HG02943 (cell line): ENCODE data around the gene FLG2.

Experiments used
- ATAC-seq: cut with Tn5 transposase; IDR thresholded peaks from one replicate; pipeline ENCODE4 v1.9.1; 2021; ENCODE audit warnings: mild to moderate bottlenecking, low read depth, moderate library complexity; ENCODE audit not compliant: unreplicated experiment

The FLG2 gene

DNA sequence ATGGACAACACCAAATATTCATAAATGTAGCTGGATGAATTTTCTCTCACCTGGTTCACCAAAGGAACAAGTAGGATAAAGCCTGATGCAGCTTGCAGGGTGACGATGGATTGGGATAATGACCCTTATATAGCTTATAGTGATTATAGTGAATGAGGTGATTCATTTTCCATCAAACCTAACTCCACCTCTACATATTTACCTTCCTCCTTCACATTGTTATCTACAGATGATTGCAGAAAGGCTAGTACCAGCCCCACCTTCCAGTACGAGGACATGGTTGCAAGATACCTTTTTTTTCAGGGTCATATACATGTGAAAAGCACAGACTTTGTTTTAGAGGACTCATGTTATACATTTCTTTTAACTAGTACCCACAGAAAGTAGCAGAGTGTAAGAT is at the start of gene FLG2:
Gene FLG2 (minus strand): TSS at position 101 of the 400 bp plus-strand sequence. CDS start 1,122 bp downstream, outside the sequence.
- no peak for ATAC-seq

DNA sequence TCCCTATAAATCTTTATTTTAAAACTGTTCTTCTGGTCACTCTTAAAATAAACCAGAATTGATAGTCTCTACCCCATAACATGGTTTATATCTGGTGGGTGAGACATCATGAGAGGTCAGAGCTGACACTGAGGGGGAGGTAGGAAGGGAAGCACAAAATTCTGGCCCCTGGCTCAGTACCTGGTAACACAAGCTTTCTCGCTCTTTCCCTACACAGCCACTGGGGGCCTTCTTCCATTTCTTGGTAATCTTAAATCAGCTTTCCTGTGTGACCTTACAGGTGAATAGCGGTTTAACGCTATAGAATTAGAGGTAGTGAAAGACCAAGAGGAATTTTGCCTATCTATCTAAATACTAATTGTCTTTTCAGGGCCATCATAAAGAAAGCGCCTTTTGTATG is 48.9 kb upstream of the FLG2 start:
- ATAC-seq = no peak

DNA sequence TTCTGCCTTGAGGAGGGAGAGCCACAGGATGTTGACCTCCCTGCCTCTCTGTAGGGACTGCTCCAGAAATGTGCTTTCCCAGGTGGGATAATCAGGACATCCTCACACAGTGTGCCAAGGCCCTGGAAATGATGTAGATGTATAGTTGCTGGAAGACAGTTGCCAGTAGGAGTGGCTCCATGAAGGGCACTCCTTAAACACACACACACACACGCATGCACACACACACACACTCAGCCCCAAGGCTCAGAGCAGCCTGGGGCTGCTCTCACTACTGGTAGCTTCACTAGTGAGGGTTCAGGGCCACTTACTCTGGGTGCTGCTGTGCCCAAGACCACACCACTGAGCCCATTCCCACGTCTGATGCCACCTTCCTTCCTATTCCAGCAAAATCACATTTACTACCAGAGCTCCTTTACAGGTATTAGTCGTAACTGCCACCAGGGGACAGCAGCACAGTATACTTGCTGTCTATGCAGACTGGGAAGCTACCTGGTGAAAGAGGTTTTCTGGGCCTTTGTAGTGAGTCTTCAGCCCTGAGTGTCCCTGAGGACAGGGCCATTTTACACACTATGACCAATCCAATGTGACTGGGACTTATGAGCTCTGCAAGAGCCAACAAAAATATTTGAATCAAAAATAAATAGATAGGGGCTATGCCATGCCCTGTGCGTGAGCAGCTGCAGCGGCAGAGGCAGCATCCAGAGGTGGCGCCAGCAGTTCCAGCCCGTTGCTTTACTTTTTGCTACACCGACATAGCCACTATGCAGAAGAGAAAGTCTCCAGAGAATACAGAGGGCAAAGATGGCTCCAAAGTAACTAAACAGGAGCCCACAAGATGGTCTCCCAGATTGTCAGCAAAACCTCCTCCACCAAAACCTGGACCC is 39.2 kb upstream of the FLG2 start:
- ATAC-seq = no peak

DNA sequence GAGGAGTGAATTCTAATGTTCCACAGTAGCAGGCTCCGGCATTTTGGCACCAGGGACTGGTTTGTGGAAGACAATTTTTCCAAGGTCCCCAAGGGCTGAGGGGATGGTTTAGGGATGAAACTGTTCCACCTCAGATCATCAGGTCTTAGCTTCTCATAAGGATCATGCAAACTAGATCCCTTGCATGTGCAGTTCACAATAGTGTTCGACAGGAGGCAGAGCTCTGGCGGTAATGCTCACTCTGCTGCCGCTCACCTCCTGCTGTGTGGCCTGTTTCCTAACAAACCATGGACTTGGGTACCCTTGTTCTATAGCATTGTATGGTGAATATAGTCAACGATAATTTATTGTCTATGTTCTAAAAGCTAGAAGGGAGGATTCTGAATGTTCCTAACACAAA is 37.7 kb upstream of the FLG2 start:
- no peak for ATAC-seq

DNA sequence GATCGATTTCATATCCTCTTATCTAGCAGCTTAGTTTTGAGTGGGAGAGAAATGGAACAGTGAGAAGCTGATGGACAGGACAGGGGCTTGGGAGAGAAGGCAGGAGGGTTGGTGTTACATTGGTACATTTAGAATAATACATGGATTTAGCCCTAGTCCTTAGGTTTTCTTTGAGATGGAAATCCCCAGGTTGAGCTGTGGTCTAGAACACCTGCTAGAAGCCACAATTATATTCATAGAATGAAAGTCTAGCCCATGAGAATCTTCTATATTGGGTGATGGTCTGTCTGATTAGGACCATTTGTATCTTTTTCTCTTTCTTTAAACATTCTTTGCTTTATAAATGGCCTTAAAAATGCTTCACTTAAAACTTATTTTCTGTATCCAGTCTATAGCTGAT is 34.3 kb upstream of the FLG2 start:
- no peak for ATAC-seq

DNA sequence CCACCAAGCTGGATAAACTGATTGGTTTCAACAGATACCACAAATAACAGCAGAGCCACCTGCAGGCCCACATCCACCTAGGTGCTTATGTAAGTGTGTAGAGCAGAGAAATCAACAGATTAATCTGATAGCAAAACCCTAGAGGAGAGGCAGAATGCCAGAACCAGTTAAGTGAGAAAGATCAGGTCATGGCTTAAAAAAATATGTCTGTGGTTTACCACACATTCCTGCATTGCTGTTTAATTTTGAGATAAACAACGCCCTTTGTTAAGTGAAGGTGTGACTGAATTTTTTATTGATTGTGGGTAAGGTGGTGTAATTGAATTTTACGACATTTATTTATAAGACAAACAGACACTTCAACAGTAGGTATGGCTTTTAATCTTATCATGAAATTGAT is 33.1 kb upstream of the FLG2 start:
- no peak for ATAC-seq

DNA sequence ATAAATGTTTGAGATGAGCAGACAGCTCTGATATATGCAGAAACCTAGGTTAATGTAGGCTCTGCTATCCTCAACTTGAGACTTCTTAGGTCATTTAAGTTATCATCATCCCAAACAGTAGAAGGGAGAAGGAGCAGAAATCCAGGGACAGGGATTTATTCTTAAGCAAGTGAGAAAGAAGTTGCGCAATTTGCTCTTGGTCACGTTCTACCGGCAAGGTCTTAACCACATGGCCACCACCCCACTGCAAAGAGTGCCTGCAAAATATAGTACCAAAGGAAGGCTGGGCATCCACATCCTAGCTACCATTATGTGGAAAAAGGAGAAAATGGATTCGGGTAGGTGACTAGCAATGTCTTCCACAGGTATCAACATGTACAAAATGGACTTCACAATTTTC is 29.1 kb upstream of the FLG2 start:
- no peak for ATAC-seq

DNA sequence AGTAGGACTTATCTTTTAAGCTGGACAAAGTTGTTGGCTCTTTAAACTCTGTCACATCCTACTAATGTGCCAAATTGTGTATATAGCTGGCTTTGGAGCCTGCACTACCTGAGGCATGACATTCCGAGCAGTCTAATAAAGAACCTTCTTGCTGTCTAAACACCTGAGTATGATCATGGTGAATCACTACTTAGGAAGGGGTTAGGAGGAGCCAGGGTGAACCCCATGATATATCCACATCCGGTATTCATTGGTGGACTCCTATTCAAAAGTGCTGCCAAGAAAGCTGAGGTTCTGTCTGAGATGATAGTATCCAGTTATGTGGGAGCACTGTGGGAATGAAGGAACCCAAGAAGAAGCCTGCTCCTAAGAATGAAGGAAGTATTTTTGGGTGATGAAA is 27.1 kb upstream of the FLG2 start:
- ATAC-seq = no peak

DNA sequence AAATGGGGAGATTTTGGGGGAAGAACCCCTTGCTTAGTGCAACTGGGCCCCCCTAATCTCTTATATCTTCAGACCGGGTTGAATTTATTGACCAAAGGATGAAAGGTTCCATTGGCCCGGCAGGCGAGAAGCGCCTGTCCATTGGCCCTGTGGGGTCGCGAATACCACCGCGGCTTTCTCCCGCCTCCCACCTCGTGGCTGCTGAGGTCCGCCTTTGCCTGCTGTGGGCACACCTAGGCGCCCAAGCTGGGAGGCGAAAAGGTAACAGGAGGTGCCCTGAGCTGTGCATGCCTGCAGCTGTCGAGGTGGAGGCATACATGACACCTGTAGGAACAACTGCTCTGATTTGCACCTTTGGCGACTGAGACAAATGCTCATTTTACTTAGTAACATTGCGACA is 21.1 kb upstream of the FLG2 start:
- no peak for ATAC-seq

DNA sequence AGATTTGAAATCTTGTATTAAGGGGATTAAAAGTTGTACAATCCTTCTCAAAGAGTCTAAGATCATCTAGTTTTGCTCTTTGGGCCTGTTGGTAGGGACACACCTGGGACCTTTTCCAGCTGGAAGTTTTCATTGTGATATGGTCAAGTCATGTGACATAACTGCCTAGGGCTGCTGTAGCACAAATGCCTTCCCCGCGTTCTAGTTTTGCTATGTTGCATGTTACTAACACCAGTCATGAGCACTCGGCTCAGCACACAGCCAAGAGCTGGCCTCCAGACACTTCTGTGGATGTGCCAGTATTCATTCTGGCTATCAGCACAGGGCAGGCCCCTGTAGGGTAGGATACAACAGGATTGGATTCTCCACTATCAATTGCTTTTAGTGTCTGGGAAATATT is 14.6 kb upstream of the FLG2 start:
- no peak for ATAC-seq

DNA sequence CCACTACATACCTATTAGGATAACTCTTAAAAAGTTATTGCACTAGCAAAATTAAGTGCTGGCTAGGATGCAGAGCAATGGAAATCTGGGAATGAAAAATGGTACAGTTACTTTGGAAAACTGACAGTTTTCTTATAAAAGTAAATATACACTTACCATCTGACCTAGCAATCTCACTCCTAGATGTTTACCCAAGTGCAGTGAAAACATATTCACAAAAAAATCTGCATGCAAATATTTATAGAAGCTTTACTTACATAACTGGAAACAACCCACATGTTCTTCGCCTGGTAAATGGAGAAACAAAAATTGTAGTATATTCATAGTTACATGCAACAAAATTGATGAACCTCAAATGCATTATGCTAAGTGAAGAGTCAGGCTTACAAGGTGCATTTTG is 12.9 kb upstream of the FLG2 start:
- no peak for ATAC-seq

DNA sequence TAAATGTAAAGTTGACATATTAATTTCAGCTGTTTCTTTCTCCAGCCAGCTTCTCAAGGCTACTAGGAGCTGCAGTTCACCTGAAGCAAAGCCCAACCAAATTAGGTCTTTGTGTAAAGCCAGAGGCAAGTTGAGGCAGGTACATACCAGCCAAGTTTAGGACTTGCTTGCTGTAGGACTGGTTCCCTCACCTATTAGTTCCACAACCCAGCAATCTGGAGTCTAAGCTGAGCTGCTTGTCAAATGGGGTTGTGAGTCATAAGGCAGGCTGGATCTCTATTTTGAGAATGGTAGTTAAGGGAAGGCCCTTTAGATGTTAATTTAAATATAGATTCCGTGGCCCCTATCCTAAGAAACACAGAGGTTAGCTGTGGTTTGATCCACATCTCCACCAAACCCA is 7.6 kb upstream of the FLG2 start:
- ATAC-seq = no peak

DNA sequence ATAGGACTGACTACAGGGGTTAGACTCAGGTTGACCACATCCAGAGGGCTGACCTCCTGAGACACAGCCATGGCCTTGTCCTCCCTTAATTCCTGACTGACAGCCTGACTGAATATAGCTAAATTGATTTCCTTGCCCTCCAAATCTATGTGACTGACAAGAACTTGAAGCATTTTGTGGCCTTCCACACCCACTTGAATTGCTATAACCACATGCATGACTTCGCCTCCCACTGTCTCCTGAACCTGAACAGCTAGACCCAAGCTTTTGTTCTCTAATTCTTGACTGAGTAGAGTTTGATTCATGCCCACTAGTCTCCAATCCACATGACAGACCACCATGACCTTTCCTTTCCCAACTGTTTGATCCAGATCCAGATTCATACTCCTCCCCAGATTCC is 3.1 kb downstream of the FLG2 start:
- ATAC-seq = no peak

DNA sequence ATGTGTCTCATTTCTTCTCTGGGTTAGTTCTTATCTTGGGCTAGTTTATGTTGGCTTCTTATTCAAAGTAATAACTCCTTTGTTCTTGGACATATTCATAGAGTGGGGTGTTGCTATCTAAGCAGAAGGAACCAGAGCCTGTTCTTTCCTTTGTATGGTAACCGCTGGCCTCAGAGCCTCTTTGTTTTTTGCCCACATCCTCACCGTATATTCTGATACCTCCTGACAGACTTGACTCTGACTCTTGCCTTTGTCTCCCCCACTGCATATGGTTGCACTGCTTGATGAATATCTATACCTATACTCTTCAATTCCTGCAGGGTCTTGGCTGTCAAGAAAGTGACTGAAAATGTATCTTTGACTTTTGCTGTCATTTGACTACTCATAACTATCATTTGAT is 10.2 kb downstream of the FLG2 start:
- ATAC-seq = no peak

DNA sequence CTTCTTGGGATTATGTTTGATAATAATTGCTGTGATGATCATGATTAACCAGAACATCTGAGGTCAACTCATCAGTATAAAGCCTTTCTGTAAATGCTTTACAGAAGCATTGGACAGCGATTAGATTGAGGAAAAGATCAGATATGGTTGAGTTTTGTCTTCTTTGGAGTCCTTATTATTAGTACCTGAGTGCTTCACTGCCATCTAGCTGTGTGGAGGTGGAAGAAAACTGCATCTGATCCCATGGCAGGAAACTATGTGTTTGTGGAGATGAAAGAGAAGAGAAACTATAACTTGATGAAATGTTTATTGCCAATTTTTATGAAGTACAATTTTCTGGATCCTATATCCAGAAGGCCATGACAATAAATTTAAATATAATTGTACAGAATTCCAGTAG is 11.4 kb downstream of the FLG2 start:
- ATAC-seq = no peak

DNA sequence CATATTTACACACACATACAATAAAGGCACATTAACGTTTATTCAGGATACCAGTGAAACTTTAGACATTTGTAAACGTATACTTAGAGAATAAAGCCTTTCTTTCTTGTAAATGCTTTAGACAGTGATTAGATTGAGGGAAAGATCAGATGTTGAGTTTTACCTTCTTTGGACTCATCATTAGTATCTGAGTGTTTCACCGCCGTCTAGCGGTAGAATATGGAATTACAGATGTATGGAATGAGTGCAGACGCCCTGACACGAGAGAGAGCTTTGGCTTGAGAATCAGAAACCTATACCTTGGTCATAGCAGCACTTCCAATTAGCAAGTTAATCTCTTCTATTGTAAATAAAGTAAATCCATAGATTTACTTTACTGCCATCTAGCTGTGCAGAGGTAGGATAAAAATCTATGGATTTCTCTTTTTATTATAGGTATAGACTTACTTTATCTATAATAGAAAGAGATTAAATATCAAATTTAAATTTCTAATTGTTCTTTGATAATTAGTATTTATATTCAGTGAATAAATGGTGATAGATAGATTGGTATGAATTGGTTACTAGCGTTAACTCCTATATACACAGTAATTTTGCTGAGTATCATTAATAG is 12.6 kb downstream of the FLG2 start:
- no peak for ATAC-seq

DNA sequence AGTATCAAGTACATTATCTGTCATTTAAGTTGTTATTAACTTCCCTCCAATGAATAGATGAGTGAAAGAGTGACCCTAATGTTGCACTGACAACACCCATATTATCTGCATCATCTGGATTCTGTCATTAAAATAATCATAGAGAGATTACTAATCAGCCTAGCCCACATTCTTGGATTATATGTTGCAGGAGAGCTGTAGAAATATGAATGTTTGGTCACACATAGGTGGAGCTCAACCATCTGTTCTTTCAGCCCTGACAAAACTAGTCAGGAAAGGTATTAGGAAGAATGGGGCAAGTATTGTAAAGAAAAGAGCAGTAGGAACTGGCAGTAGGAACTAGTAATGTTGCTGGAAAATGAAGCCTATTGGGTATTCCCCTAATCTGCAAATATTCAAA is 15.4 kb downstream of the FLG2 start:
- ATAC-seq = no peak

DNA sequence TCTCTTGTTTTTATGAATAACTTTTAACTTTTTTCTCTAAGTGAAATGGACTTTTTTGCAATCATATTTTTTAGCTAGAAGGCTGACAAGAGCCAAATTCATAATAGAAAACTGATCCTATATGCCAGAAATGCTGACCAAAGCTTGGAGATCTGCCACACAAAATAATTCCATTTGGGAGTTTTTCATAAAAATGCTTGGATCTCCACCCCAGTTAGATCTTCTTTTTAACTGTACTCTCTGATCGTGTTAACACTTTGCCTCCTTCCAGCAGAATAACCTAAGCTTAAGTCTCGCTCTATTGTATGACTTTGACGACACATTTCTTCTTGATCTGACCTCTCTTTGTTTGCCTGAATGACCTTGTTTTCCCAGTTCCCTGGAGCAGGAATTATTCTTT is 16.8 kb downstream of the FLG2 start:
- ATAC-seq = no peak

DNA sequence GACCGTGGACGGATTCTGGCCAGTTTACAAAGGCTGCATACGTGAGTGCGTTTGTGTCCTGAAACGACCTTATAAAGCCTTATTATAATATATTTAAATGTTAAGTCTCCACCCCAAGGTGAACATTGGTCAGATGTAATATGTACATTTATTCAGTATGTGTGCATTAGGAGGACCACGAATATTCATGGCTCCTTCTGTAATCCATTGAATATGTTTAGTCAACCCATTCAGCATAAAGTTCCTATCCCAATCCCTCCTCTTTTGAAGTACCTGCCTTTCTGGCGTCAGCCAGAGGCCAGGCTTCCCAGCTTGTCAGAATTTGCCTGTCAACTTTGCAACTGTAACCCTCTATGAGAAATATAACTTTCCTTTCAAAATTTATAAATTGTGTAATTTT is 24.4 kb downstream of the FLG2 start:
- no peak for ATAC-seq

DNA sequence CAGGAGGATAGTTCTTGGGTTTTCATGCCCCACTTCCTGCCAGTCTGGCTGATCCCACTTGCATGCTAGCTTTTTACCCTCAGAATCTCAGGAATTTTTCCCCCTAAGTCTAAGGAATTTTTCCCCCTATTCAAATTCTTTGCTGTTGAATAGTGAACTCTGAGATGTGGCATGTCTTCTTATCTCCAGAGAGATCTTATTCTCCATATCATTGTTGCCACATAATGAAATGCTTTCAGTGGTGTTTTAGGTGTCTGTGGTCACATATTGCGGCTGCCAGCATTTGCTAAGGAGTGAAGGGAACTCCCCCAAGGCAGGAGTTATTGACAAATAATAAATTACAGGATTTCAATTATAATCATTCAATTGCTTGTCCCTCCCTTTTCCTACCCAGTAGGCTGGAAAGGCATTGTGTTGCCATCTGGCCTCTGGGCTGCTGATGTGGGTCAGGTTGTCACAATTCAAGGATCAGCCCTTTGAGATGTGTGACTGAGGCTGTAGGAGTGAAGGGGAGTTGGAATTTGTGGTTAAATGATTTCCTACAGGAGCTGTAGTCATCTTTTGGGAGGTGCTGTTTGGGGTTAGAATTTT is 30.9 kb downstream of the FLG2 start:
- ATAC-seq = no peak

DNA sequence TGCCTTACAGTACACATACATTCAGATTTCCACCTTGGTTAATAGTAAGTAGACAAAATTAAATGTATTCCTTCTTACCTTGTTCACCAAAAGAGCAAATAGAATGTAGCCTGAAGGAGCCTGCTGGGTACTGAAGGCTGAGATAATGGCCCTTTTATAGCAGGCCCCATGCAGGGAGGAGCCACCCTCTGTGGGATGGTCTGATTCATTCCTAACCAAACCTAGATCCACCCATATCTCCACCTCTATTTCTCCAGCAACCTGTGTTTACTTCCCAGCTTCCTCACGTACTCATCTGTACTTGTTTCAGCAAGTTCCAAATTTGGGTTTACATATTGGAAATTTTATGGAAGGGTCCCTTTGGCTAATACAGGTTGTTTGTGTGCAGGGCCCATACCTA is 34.7 kb downstream of the FLG2 start, which contains the start of gene FLG:
Gene FLG (minus strand): TSS at position 129 of the 400 bp plus-strand sequence. CDS start 9,783 bp downstream, outside the sequence.
- no peak for ATAC-seq

DNA sequence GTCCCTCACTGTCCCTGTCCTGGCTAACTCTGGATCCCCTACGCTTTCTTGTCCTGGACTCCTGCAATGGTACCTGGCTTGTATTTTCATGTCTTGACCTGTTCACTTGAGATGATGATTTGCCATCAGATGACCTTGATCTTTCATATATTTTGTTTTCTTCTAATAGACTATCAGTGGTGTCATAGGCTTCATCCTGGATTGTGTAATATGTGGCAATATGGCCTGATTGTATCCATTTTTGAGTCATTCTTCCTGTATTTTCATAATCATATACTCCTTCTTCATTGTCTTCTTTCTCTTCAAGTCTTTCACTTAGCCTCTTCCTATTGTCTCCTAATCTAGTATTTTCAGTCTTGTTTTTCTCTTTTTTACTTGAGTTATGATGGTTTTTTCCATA is 45.8 kb downstream of the FLG2 start:
- no peak for ATAC-seq
